GM12878 (cell line): Measurements from ENCODE around the gene CEP131.

Experiments used
- CHD1 ChIP-seq: IDR thresholded peaks from 2 replicates; pipeline ENCODE4 v1.6.1; 2012; ENCODE audit warnings: low read depth, low read length, improper control_type of control experiment
- CTCF ChIP-seq, 3 experiments: IDR thresholded peaks in 2 of 3; conservative IDR thresholded peaks in 1 of 3; 2 replicates each; pipeline ENCODE4 v1.5.1; 2011; ENCODE audit warnings: low read depth in 3 of 3, low read length in 3 of 3, mild to moderate bottlenecking in 3 of 3, control low read depth in 2 of 3, moderate library complexity in 2 of 3, inconsistent platforms in 1 of 3, mixed read lengths in 1 of 3; ENCODE audit not compliant: control insufficient read depth in 2 of 3, insufficient read depth in 1 of 3; ENCODE audit errors: extremely low read depth in 1 of 3
- EP300 ChIP-seq, 2 experiments: fragments of 150-350 bp in 1 of 2; IDR thresholded peaks; 2 replicates each; pipeline ENCODE4 v1.6.1; 2011 to 2012; ENCODE audit warnings: low read depth in 2 of 2, low read length in 2 of 2, borderline replicate concordance in 1 of 2, improper control_type of control experiment in 1 of 2, inconsistent platforms in 1 of 2; ENCODE audit not compliant: control insufficient read depth in 1 of 2
- HDAC2 ChIP-seq: fragments of 200-600 bp; sonication (generic); IDR thresholded peaks from 2 replicates; pipeline ENCODE4 v1.6.1; 2017
- POLR2A ChIP-seq: IDR thresholded peaks from 2 replicates; pipeline ENCODE4 v1.6.1; 2011; ENCODE audit warnings: low read depth, mild to moderate bottlenecking, low read length
- POLR2AphosphoS5 ChIP-seq: IDR thresholded peaks from 2 replicates; pipeline ENCODE4 v1.6.1; 2011; ENCODE audit warnings: mild to moderate bottlenecking, low read length, inconsistent platforms
- RAD21 ChIP-seq: IDR thresholded peaks from 2 replicates; pipeline ENCODE4 v1.6.1; 2011; ENCODE audit warnings: mild to moderate bottlenecking, low read depth, low read length, moderate library complexity; ENCODE audit not compliant: insufficient read depth
- REST ChIP-seq: IDR thresholded peaks from 2 replicates; pipeline ENCODE4 v1.6.1; 2012; ENCODE audit warnings: mild to moderate bottlenecking, low read depth, low read length
- SMAD1 ChIP-seq: fragments of 450-650 bp; IDR thresholded peaks from 2 replicates; pipeline ENCODE4 v1.6.1; 2018; ENCODE audit warnings: mild to moderate bottlenecking, low read depth; ENCODE audit not compliant: partially characterized antibody
- SPI1 ChIP-seq: IDR thresholded peaks from 2 replicates; pipeline ENCODE4 v1.6.1; 2011; ENCODE audit warnings: low read depth, mild to moderate bottlenecking, low read length, moderate library complexity, borderline replicate concordance; ENCODE audit not compliant: insufficient read depth
- ZNF274 ChIP-seq: IDR thresholded peaks from one replicate; pipeline ENCODE4 v1.8.0; 2011; ENCODE audit not compliant: insufficient read length, insufficient read depth

GRCh38 chr17:81231121-81231645 is 8.4 kb upstream of the CEP131 start:
- no peak for TF ChIP-seq RAD21
- no peak for TF ChIP-seq HDAC2
- no peak for TF ChIP-seq CTCF (IDR thresholded peaks at IDR 0.05 in 2 of 3, conservative IDR thresholded peaks at IDR 0.05 in 1 of 3; ENCODE audit: control insufficient read depth in 2 of 3, extremely low read depth in 1 of 3, insufficient read depth in 1 of 3, low read depth in 3 of 3, low read length in 3 of 3)
- no peak for TF ChIP-seq ZNF274
- TF ChIP-seq POLR2AphosphoS5 = no peak
- TF ChIP-seq SMAD1 = no peak
- no peak for TF ChIP-seq EP300 (IDR thresholded peaks at IDR 0.05; ENCODE audit: borderline replicate concordance in 1 of 2, control insufficient read depth in 1 of 2, low read depth in 2 of 2, low read length in 2 of 2)
- no peak for TF ChIP-seq REST
- no peak for TF ChIP-seq CHD1
- no peak for TF ChIP-seq SPI1
- peak; percentile 64 for TF ChIP-seq POLR2A
